Mesodermal cell (in vitro differentiated cells): ENCODE measurements around the gene TSC1.

ENCODE experiments used
- H3K27ac ChIP-seq: 2 replicates; pipeline ENCODE4 v1.7.0; 2013; ENCODE audit warnings: mild to moderate bottlenecking, low read depth, low read length, moderate library complexity; ENCODE audit not compliant: severe bottlenecking
- H3K36me3 ChIP-seq: 2 replicates; pipeline ENCODE4 v1.7.1; 2013; ENCODE audit warnings: mild to moderate bottlenecking, low read length, moderate library complexity; ENCODE audit not compliant: control insufficient read depth, insufficient read depth
- H3K4me1 ChIP-seq: one replicate; pipeline ENCODE4 v1.7.1; 2013; ENCODE audit warnings: mild to moderate bottlenecking, low read length; ENCODE audit not compliant: insufficient read depth, control insufficient read depth, poor library complexity, severe bottlenecking
- H3K4me3 ChIP-seq: 2 replicates; pipeline ENCODE4 v1.7.0; 2013; ENCODE audit warnings: low read length, control low read depth, mild to moderate bottlenecking; ENCODE audit not compliant: insufficient read depth, poor library complexity, severe bottlenecking; ENCODE audit errors: extremely low read depth
- H3K9me3 ChIP-seq: 2 replicates; pipeline ENCODE4 v1.7.1; 2013; ENCODE audit warnings: mild to moderate bottlenecking, low read length, moderate library complexity; ENCODE audit not compliant: control insufficient read depth
- WGBS, 2 experiments: methylation state at CpG; one replicate each; pipeline ENCODE4 v1.1.5; 2013; ENCODE audit warnings: missing lambda C conversion rate in 2 of 2; ENCODE audit not compliant: insufficient coverage in 2 of 2; 5-methylcytosine and 5-hydroxymethylcytosine counted together

TSC1 gene

GRCh38 chr9:132935026-132935425 is 9.4 kb downstream of the TSC1 start:
- H3K4me3 ChIP-seq, result no peak overlapping the region
- H3K27ac ChIP-seq, result no peak overlapping the region
- WGBS, 2 experiments, result 96 to 98% methylated on average over 3 to 5 of the region's 6 CpGs
- no peaks in the 10 kb centered on the region for H3K9me3 ChIP-seq
- peaks cover 53% of the 10 kb centered on the region for H3K36me3 ChIP-seq
- no peaks in the 10 kb centered on the region for H3K4me1 ChIP-seq

GRCh38 chr9:132931178-132931735 is 13.2 kb downstream of the TSC1 start:
- no peaks in the 10 kb centered on the region for H3K9me3 ChIP-seq
- WGBS, 2 experiments, result 97 to 100% methylated on average over 3 to 4 of the region's 9 CpGs
- no peak overlapping the region for H3K27ac ChIP-seq
- H3K4me3 ChIP-seq, result no peak overlapping the region
- H3K36me3 ChIP-seq, result peaks cover 71% of the 10 kb centered on the region
- no peaks in the 10 kb centered on the region for H3K4me1 ChIP-seq

DNA sequence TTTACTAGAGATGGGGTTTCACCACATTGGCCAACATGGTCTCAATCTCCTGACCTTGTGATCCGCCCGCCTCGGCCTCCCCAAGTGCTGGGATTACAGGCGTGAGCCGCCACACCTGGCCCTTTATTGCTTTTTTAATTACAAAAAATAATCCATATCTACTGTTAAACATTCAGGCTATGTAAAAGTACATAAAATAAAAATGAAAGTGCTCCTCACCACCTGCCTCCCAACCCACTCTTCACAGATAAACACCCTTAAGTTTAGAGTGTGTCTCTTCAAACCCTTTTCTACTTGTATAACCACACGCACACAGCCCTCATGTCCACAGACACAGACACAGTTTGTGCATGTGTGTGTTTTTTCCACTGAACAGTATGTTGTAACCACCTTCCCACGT is 16.7 kb downstream of the TSC1 start:
- H3K36me3 ChIP-seq, result peaks cover 76% of the 10 kb centered on the region
- WGBS, 2 experiments, result 87 to 100% methylated on average over 2 to 6 of the region's 7 CpGs
- H3K9me3 ChIP-seq, result no peaks in the 10 kb centered on the region
- no peaks in the 10 kb centered on the region for H3K4me1 ChIP-seq
- H3K27ac ChIP-seq, result no peak overlapping the region
- H3K4me3 ChIP-seq, result no peak overlapping the region

DNA sequence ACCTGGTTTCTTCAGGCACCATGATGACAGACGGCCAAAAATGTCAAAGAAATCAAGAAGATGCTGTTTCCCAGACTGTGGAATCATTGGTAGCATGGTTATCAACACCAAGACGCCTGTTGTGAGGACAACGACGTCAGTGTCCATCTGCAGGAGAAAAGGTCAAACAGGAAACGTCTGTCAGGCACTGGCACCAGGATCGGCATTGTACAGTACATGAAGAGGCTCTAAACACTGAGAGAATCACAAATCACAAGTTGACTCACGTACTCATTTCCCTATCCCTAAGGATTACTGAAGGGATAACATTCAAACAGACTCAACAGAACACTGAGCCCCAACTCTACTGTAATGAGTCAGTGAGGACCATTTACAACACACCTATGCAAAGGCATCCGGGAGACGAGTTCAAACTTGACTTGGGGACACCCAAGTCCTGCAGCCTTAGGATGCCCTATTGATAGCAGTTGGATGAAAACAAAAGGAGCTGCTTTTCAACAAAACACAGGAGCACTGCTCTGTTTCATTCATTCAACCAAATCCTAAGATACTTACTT is 21.0 kb downstream of the TSC1 start:
- H3K27ac ChIP-seq, result no peak overlapping the region
- H3K4me3 ChIP-seq, result no peak overlapping the region
- no peaks in the 10 kb centered on the region for H3K4me1 ChIP-seq
- H3K9me3 ChIP-seq, result no peaks in the 10 kb centered on the region
- H3K36me3 ChIP-seq, result peaks cover 90% of the 10 kb centered on the region
- WGBS, 2 experiments, result 88 to 92% methylated on average over 7 to 9 of the region's 9 CpGs

DNA sequence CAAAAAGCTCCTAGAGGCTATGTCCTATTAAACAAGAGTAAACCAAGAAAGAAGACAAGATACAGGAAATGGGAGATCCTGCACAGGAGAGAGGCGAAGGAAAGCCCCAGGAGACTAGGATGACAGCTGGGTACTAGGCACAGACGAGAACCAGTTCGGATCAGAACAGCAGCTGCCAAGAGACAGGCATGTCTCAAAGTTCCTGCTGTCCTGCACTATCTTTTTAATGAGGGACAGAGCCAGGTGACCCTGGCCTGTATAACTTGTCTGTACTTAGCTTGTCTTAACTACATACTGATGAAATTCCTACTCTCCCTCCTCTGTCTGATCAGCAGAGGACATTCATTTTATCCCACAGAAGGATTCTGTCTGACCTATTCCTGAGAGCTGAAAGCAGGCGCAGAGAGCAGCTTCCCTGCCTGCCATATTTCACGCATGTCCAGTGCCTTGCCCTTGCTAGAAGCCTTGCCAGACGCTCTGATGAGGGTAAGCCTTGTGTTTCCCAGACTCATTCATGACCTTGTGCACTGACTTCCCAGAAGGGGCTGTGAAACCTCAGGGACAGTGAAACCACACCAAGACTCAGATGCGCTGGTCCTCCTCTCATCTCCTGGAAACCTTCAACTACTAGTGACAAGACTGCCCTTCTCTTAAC is 24.7 kb downstream of the TSC1 start:
- peaks cover 83% of the 10 kb centered on the region for H3K36me3 ChIP-seq
- WGBS, 2 experiments, result 87 to 91% methylated on average over 7 of the region's 7 CpGs
- no peak overlapping the region for H3K4me3 ChIP-seq
- H3K27ac ChIP-seq, result no peak overlapping the region
- H3K4me1 ChIP-seq, result no peaks in the 10 kb centered on the region
- H3K9me3 ChIP-seq, result no peaks in the 10 kb centered on the region

- no peaks in the 10 kb centered on the region for H3K9me3 ChIP-seq
- no peaks in the 10 kb centered on the region for H3K4me1 ChIP-seq
- H3K4me3 ChIP-seq, result no peak overlapping the region
- 94 to 100% methylated on average over 3 of the region's 6 CpGs for WGBS, 2 experiments
- no peak overlapping the region for H3K27ac ChIP-seq
- peaks cover 77% of the 10 kb centered on the region for H3K36me3 ChIP-seq
Observed at GRCh38 chr9:132914924-132915323, 29.5 kb downstream of the TSC1 start.

- Histone ChIP-seq H3K4me3 (no peak overlapping the region), H3K9me3 (no peaks in the 10 kb centered on the region), H3K4me1 (no peaks in the 10 kb centered on the region), H3K27ac (no peak overlapping the region), H3K36me3 (peaks cover 68% of the 10 kb centered on the region)
- 98% methylated on average over 4 of the region's 4 CpGs; no CpG with 5 or more reads in 1 of the 2 experiments for WGBS, 2 experiments
Observed at GRCh38 chr9:132912131-132912530, 32.3 kb downstream of the TSC1 start.

- peaks cover 69% of the 10 kb centered on the region for H3K36me3 ChIP-seq
- H3K4me1 ChIP-seq, result no peaks in the 10 kb centered on the region
- no peak overlapping the region for H3K4me3 ChIP-seq
- H3K27ac ChIP-seq, result no peak overlapping the region
- WGBS, 2 experiments, result 94 to 100% methylated on average over 2 to 5 of the region's 6 CpGs
- no peaks in the 10 kb centered on the region for H3K9me3 ChIP-seq
Observed at GRCh38 chr9:132910376-132910775, 34.0 kb downstream of the TSC1 start.

DNA sequence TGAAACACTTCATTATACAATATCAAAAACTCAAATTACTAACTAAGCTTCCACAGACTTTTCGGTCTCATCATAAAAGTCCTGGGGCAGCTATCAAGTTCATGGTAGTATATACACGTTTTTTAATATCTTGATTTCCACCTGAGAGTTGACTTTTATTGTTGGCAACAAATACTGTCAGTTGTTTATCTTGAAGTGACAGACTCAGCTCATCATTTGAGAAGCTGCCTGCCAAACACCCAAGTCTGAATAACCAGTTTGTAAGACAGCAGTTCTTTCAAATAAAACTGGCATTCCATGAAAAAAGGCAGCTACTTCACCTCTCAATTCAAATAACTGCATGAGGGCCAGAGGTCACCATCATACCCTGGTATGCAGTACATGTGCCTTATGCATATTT is 35.1 kb downstream of the TSC1 start:
- WGBS, 2 experiments, result no CpG with 5 or more reads among the region's 2 CpGs
- H3K4me3 ChIP-seq, result no peak overlapping the region
- H3K4me1 ChIP-seq, result no peaks in the 10 kb centered on the region
- no peak overlapping the region for H3K27ac ChIP-seq
- peaks cover 68% of the 10 kb centered on the region for H3K36me3 ChIP-seq
- no peaks in the 10 kb centered on the region for H3K9me3 ChIP-seq

DNA sequence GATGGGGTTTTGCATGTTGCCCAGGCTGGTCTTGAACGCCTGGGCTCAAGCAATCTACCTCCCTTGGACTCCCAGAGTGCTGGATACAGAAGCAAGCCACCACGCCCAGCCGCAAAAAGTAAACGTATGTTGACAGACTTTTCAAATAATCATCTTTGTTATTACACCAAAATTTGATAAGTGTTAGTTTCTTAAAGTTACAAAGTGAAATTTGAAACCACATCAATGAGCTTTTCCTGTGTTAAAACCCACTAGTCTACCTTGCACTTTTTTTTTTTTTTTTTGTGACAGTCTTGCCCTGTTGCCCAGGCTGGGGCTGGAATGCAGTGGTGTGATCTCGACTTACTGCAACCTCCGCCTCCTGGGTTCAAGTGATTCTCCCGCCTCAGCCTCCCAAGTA is 35.8 kb downstream of the TSC1 start:
- no peak overlapping the region for H3K27ac ChIP-seq
- H3K9me3 ChIP-seq, result no peaks in the 10 kb centered on the region
- 97 to 100% methylated on average over 2 to 4 of the region's 7 CpGs for WGBS, 2 experiments
- no peak overlapping the region for H3K4me3 ChIP-seq
- peaks cover 70% of the 10 kb centered on the region for H3K36me3 ChIP-seq
- H3K4me1 ChIP-seq, result no peaks in the 10 kb centered on the region

DNA sequence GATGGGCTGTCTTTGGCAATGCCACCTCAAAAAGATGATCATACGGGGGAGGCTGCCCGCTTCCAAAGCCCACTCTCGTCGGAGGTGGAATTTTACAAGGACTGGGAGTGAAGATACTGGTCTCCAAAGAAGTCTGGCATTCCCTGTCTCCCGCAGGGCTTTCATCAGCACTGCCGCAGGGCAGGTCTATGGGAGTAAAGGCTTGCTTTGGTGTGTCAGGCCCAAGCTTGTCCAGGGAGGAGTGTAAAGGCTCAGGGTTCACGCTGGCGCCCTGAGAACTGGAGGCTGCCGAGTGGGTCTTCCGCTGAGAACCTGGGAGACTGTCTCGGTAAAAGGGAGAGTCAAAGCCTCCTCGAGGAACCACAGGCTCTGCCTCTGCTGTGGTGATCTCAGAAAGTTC is 38.7 kb downstream of the TSC1 start:
- 95% methylated on average over 10 to 12 of the region's 12 CpGs for WGBS, 2 experiments
- Histone ChIP-seq H3K36me3 (peaks cover 72% of the 10 kb centered on the region), H3K4me3 (no peak overlapping the region), H3K4me1 (no peaks in the 10 kb centered on the region), H3K9me3 (no peaks in the 10 kb centered on the region), H3K27ac (no peak overlapping the region)
